Measurements from ENCODE around the gene HIP1.
"Not testable (repeated sequence)": the region's sequence is repeated elsewhere in the genome, so short reads cannot be mapped to it uniquely, and the experiment has no call there.

The HIP1 gene

GRCh38 chr7:75716992-75717626 lies 21.6 kb downstream of the HIP1 start:
- DNase-seq (ENCODE audit: low read depth, low spot score), result no peak

GRCh38 chr7:75715864-75716263 lies 22.9 kb downstream of the HIP1 start:
- no peak for DNase-seq (ENCODE audit: low read depth, low spot score)

- DNase-seq (ENCODE audit: low read depth, low spot score), result no peak
Observed at GRCh38 chr7:75712517-75713361, 26.0 kb downstream of the HIP1 start.

GRCh38 chr7:75711656-75712514 lies 26.9 kb downstream of the HIP1 start:
- DNase-seq (ENCODE audit: low read depth, low spot score), result peak; percentile 72

- DNase-seq (ENCODE audit: low read depth, low spot score), result no peak
Observed at GRCh38 chr7:75711076-75711475, 27.7 kb downstream of the HIP1 start.

- DNase-seq (ENCODE audit: low read depth, low spot score), result no peak
Observed at GRCh38 chr7:75704928-75705327, 33.8 kb downstream of the HIP1 start.

- peak; percentile 8 for DNase-seq (ENCODE audit: low read depth, low spot score)
Observed at GRCh38 chr7:75702515-75702914, 36.2 kb downstream of the HIP1 start.

GRCh38 chr7:75699993-75700392 lies 38.7 kb downstream of the HIP1 start:
- no peak for DNase-seq (ENCODE audit: low read depth, low spot score)

- DNase-seq (ENCODE audit: low read depth, low spot score), result no peak
Observed at GRCh38 chr7:75698358-75698757, 40.4 kb downstream of the HIP1 start.

GRCh38 chr7:75696263-75697037 lies 42.3 kb downstream of the HIP1 start:
- no peak for DNase-seq (ENCODE audit: low read depth, low spot score)

GRCh38 chr7:75694638-75695399 lies 43.9 kb downstream of the HIP1 start:
- no peak for DNase-seq (ENCODE audit: low read depth, low spot score)

GRCh38 chr7:75693668-75694067 lies 45.1 kb downstream of the HIP1 start:
- DNase-seq (ENCODE audit: low read depth, low spot score), result not testable (repeated sequence)

- no peak for DNase-seq (ENCODE audit: low read depth, low spot score)
Observed at GRCh38 chr7:75691793-75692543, 46.8 kb downstream of the HIP1 start.

GRCh38 chr7:75690121-75690523 lies 48.6 kb downstream of the HIP1 start:
- no peak for DNase-seq (ENCODE audit: low read depth, low spot score)

- DNase-seq (ENCODE audit: low read depth, low spot score), result no peak
Observed at GRCh38 chr7:75689246-75690099, 49.3 kb downstream of the HIP1 start.

- no peak for DNase-seq (ENCODE audit: low read depth, low spot score)
Observed at GRCh38 chr7:75688200-75689136, 50.3 kb downstream of the HIP1 start.

GRCh38 chr7:75687246-75688088 lies 51.3 kb downstream of the HIP1 start:
- no peak for DNase-seq (ENCODE audit: low read depth, low spot score)
